K562 (cell line): ENCODE results near the gene HEXIM1. TPM values are rescaled to one million over a fixed set of nuclear protein-coding genes. Genes with fewer than 3 reads are reported as not detected.

ENCODE experiments used
- ETV5 ChIP-seq: sonication (generic); formaldehyde crosslinking; IDR thresholded peaks from 2 replicates; pipeline ENCODE4 v1.4.0; 2020; ENCODE audit warnings: low read depth, mild to moderate bottlenecking, missing genetic modification reagents
- MTA3 ChIP-seq: fragments of 450-650 bp; formaldehyde crosslinking; IDR thresholded peaks from 2 replicates; pipeline ENCODE4 v1.6.1; 2017; ENCODE audit warnings: mild to moderate bottlenecking, borderline replicate concordance
- POLR2G ChIP-seq: fragments of 200-400 bp; formaldehyde crosslinking; IDR thresholded peaks from 2 replicates; pipeline ENCODE4 v1.6.1; 2017; ENCODE audit warnings: low read depth, mild to moderate bottlenecking, antibody characterized with exemption, low read length, moderate library complexity
- polyA plus RNA-seq, 8 experiments: library from polyadenylated mRNA; depleted of rRNA in 4 of 8; stranded (reverse) in 5 of 8; unstranded in 3 of 8; fragments of >200 nt; fragmentation: Nextera tagmentation in 2 of 8; fragmentation: Illumina TruSeq in 1 of 8; extraction: Ambion mirVana in 2 of 8; extraction: Trizol in 1 of 8; gene quantifications; 2 replicates each; pipeline versions ENCODE4 v1.2.1 to v1.2.3, GENCODE V29; 2011 to 2014; ENCODE audit warnings: inconsistent platforms in 1 of 8, missing spikeins in 1 of 8
- total RNA-seq, 7 experiments: library from RNA; depleted of rRNA in 6 of 7; stranded (reverse); fragments of >200 nt in 6 of 7; fragmentation: Illumina TruSeq in 2 of 7; extraction: Trizol in 2 of 7; gene quantifications; 2 replicates each; pipeline versions ENCODE4 v1.2.1 to v1.2.3, GENCODE V29; 2011 to 2021; ENCODE audit warnings: low replicate concordance in 1 of 7
- TF ChIP-seq, protein P1 (sequence below): IDR thresholded peaks from 2 replicates; pipeline ENCODE4 v1.6.1; 2014; ENCODE audit warnings: antibody characterized with exemption
- TF ChIP-seq, protein P2 (sequence below): fragments of 450-650 bp; IDR thresholded peaks from 2 replicates; pipeline ENCODE4 v1.7.0; 2016; ENCODE audit warnings: borderline replicate concordance
- TF ChIP-seq, protein P3 (sequence below): fragments of 450-650 bp; IDR thresholded peaks from 2 replicates; pipeline ENCODE4 v1.6.1; 2016; ENCODE audit warnings: mild to moderate bottlenecking, moderate library complexity
- TF ChIP-seq, protein P4 (sequence below): IDR thresholded peaks from 2 replicates; pipeline ENCODE4 v1.6.1; 2012; ENCODE audit warnings: low read depth, low read length, improper control_type of control experiment, borderline replicate concordance

Gene HEXIM1
- total and polyA plus RNA-seq, 9 of the 15 experiments (the other 6 are each of a cell fraction or from before 2014, with no cell fraction given) = 1.4 to 28.3 (median 9.1) TPM

DNA sequence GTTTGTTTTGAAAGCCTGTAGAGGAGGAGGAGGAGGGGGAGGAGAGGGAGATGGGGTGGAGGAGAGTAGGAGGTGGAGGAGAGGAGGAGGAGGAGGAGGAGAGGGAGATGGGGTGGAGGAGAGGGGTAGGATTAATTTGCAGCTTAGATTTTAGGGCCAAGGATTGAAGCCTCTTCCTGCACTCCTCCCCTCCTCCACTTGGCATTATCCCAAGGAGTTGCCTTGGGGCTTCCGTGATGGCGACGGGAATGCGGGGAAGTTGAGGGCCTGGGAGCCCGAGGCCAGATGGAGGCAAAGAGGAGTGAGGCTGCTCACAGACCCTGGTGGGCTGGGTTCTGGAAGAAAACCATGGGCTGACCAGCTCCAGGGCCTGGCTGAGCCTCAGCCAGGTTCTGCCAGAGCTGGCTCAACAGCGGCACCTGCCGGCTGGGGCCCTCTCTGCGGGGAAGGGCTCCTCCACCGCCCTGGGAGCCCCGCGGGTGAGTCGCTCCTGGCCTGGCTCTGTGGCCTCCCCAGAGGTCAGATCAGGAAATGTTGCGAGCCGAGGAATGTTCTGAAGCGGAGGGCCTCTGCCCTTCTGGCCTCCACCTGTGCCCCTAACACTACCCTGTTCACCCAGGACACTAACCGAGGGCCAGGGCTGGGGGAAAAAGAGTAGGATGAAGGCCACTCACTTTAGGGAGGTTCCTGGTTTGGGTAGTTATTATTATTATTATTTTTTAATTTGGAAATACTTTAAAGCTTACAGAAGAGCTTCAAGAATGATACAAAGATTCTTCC lies 49.5 kb downstream of the HEXIM1 start (continued):
- TF ChIP-seq, protein P1, sequence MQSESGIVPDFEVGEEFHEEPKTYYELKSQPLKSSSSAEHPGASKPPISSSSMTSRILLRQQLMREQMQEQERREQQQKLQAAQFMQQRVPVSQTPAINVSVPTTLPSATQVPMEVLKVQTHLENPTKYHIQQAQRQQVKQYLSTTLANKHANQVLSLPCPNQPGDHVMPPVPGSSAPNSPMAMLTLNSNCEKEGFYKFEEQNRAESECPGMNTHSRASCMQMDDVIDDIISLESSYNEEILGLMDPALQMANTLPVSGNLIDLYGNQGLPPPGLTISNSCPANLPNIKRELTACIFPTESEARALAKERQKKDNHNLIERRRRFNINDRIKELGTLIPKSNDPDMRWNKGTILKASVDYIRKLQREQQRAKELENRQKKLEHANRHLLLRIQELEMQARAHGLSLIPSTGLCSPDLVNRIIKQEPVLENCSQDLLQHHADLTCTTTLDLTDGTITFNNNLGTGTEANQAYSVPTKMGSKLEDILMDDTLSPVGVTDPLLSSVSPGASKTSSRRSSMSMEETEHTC = no peak
- TF ChIP-seq, protein P2, sequence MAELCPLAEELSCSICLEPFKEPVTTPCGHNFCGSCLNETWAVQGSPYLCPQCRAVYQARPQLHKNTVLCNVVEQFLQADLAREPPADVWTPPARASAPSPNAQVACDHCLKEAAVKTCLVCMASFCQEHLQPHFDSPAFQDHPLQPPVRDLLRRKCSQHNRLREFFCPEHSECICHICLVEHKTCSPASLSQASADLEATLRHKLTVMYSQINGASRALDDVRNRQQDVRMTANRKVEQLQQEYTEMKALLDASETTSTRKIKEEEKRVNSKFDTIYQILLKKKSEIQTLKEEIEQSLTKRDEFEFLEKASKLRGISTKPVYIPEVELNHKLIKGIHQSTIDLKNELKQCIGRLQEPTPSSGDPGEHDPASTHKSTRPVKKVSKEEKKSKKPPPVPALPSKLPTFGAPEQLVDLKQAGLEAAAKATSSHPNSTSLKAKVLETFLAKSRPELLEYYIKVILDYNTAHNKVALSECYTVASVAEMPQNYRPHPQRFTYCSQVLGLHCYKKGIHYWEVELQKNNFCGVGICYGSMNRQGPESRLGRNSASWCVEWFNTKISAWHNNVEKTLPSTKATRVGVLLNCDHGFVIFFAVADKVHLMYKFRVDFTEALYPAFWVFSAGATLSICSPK = peak; percentile 49; the same call in 1 of the 2 replicates
- TF ChIP-seq ETV5 (CRISPR knock-in tag) = no peak
- peak; percentile 58; the same call in 1 of the 2 replicates for TF ChIP-seq MTA3
- 0 out of 2 replicates have a peak, but pooled peaks have one; percentile 43 for TF ChIP-seq POLR2G
- TF ChIP-seq, protein P3, sequence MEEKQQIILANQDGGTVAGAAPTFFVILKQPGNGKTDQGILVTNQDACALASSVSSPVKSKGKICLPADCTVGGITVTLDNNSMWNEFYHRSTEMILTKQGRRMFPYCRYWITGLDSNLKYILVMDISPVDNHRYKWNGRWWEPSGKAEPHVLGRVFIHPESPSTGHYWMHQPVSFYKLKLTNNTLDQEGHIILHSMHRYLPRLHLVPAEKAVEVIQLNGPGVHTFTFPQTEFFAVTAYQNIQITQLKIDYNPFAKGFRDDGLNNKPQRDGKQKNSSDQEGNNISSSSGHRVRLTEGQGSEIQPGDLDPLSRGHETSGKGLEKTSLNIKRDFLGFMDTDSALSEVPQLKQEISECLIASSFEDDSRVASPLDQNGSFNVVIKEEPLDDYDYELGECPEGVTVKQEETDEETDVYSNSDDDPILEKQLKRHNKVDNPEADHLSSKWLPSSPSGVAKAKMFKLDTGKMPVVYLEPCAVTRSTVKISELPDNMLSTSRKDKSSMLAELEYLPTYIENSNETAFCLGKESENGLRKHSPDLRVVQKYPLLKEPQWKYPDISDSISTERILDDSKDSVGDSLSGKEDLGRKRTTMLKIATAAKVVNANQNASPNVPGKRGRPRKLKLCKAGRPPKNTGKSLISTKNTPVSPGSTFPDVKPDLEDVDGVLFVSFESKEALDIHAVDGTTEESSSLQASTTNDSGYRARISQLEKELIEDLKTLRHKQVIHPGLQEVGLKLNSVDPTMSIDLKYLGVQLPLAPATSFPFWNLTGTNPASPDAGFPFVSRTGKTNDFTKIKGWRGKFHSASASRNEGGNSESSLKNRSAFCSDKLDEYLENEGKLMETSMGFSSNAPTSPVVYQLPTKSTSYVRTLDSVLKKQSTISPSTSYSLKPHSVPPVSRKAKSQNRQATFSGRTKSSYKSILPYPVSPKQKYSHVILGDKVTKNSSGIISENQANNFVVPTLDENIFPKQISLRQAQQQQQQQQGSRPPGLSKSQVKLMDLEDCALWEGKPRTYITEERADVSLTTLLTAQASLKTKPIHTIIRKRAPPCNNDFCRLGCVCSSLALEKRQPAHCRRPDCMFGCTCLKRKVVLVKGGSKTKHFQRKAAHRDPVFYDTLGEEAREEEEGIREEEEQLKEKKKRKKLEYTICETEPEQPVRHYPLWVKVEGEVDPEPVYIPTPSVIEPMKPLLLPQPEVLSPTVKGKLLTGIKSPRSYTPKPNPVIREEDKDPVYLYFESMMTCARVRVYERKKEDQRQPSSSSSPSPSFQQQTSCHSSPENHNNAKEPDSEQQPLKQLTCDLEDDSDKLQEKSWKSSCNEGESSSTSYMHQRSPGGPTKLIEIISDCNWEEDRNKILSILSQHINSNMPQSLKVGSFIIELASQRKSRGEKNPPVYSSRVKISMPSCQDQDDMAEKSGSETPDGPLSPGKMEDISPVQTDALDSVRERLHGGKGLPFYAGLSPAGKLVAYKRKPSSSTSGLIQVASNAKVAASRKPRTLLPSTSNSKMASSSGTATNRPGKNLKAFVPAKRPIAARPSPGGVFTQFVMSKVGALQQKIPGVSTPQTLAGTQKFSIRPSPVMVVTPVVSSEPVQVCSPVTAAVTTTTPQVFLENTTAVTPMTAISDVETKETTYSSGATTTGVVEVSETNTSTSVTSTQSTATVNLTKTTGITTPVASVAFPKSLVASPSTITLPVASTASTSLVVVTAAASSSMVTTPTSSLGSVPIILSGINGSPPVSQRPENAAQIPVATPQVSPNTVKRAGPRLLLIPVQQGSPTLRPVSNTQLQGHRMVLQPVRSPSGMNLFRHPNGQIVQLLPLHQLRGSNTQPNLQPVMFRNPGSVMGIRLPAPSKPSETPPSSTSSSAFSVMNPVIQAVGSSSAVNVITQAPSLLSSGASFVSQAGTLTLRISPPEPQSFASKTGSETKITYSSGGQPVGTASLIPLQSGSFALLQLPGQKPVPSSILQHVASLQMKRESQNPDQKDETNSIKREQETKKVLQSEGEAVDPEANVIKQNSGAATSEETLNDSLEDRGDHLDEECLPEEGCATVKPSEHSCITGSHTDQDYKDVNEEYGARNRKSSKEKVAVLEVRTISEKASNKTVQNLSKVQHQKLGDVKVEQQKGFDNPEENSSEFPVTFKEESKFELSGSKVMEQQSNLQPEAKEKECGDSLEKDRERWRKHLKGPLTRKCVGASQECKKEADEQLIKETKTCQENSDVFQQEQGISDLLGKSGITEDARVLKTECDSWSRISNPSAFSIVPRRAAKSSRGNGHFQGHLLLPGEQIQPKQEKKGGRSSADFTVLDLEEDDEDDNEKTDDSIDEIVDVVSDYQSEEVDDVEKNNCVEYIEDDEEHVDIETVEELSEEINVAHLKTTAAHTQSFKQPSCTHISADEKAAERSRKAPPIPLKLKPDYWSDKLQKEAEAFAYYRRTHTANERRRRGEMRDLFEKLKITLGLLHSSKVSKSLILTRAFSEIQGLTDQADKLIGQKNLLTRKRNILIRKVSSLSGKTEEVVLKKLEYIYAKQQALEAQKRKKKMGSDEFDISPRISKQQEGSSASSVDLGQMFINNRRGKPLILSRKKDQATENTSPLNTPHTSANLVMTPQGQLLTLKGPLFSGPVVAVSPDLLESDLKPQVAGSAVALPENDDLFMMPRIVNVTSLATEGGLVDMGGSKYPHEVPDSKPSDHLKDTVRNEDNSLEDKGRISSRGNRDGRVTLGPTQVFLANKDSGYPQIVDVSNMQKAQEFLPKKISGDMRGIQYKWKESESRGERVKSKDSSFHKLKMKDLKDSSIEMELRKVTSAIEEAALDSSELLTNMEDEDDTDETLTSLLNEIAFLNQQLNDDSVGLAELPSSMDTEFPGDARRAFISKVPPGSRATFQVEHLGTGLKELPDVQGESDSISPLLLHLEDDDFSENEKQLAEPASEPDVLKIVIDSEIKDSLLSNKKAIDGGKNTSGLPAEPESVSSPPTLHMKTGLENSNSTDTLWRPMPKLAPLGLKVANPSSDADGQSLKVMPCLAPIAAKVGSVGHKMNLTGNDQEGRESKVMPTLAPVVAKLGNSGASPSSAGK = no peak
- TF ChIP-seq, protein P4, sequence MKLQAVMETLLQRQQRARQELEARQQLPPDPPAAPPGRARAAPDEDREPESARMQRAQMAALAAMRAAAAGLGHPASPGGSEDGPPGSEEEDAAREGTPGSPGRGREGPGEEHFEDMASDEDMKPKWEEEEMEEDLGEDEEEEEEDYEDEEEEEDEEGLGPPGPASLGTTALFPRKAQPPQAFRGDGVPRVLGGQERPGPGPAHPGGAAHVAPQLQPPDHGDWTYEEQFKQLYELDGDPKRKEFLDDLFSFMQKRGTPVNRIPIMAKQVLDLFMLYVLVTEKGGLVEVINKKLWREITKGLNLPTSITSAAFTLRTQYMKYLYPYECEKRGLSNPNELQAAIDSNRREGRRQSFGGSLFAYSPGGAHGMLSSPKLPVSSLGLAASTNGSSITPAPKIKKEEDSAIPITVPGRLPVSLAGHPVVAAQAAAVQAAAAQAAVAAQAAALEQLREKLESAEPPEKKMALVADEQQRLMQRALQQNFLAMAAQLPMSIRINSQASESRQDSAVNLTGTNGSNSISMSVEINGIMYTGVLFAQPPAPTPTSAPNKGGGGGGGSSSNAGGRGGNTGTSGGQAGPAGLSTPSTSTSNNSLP = peak; percentile 67; the same call in 1 of the 2 replicates
